A673 (cell line): ENCODE results near the gene ARID3C. TPM values are rescaled to one million over a fixed set of nuclear protein-coding genes. Genes with fewer than 3 reads are reported as not detected.

ENCODE experiments used
- BruUV-seq: library from RNA; stranded (reverse); fragments of 400-500 nt; replicated peaks from 2 replicates; lab custom pipeline; 2021; lab: Mats Ljungman, UMichigan
- CTCF ChIA-PET: fragments of 300-600 bp; sonication (Branson Sonifier 250); formaldehyde crosslinking; loops from one replicate; lab custom pipeline; 2022; ENCODE audit warnings: antibody characterized with exemption; lab: Charles Lee
- POLR2A ChIA-PET: fragments of 300-600 bp; sonication (Branson Sonifier 250); formaldehyde crosslinking; loops from one replicate; lab custom pipeline; 2022; ENCODE audit warnings: antibody characterized with exemption; ENCODE audit not compliant: low non-redundant PET; lab: Charles Lee
- DNase-seq: peaks from one replicate; pipeline ENCODE4 v3.0.0-alpha.2; 2015; ENCODE audit warnings: low spot score
- H3K27ac ChIP-seq: fragments of 200-600 bp; sonication (generic); 2 replicates; pipeline ENCODE4 v1.5.1; 2016; ENCODE audit warnings: mixed run types, low read depth, mild to moderate bottlenecking, mixed read lengths, antibody characterized with exemption, low read length; ENCODE audit not compliant: poor library complexity, severe bottlenecking
- H3K27me3 ChIP-seq: fragments of 200-600 bp; sonication (generic); replicated peaks from 2 replicates; pipeline ENCODE4 v1.6.1; 2017; ENCODE audit warnings: mixed run types, low read depth, mild to moderate bottlenecking, mixed read lengths, antibody characterized with exemption, low read length; ENCODE audit not compliant: insufficient read depth, poor library complexity
- H3K36me3 ChIP-seq: fragments of 200-600 bp; sonication (generic); 2 replicates; pipeline ENCODE4 v1.6.1; 2016; ENCODE audit warnings: mixed run types, mild to moderate bottlenecking, mixed read lengths, antibody characterized with exemption, low read length; ENCODE audit not compliant: insufficient read depth, poor library complexity, severe bottlenecking
- H3K4me1 ChIP-seq: fragments of 200-600 bp; sonication (generic); 2 replicates; pipeline ENCODE4 v1.6.1; 2017; ENCODE audit warnings: mixed run types, mild to moderate bottlenecking, mixed read lengths, antibody characterized with exemption, low read length; ENCODE audit not compliant: insufficient read depth, poor library complexity, severe bottlenecking
- H3K4me3 ChIP-seq: fragments of 200-600 bp; sonication (generic); 2 replicates; pipeline ENCODE4 v1.5.1; 2016; ENCODE audit warnings: low read depth, mixed run types, mild to moderate bottlenecking, mixed read lengths, low read length; ENCODE audit not compliant: poor library complexity, severe bottlenecking
- H3K9me3 ChIP-seq: fragments of 200-600 bp; sonication (generic); 2 replicates; pipeline ENCODE4 v1.6.1; 2016; ENCODE audit warnings: mixed run types, low read depth, mild to moderate bottlenecking, mixed read lengths, antibody characterized with exemption, low read length; ENCODE audit not compliant: poor library complexity, severe bottlenecking
- CTCF ChIP-seq: fragments of 300-800, 200-600 bp; sonication (generic); conservative IDR thresholded peaks from 2 replicates; pipeline ENCODE4 v1.5.1; 2017; ENCODE audit warnings: low read depth, mild to moderate bottlenecking, antibody characterized with exemption, low read length, moderate library complexity, mixed read lengths
- EZH2 ChIP-seq: fragments of 200-600 bp; sonication (generic); IDR thresholded peaks from 2 replicates; pipeline ENCODE4 v1.6.1; 2017; ENCODE audit warnings: borderline replicate concordance, low read depth, mild to moderate bottlenecking, mixed read lengths, antibody characterized with exemption, low read length; ENCODE audit not compliant: poor library complexity, severe bottlenecking
- intact Hi-C: fragments of 100-400 bp; cut with micrococcal nuclease; formaldehyde crosslinking; loops from one replicate; pipeline ENCODE4 v1.10.0; 2022; ENCODE audit not compliant: unreplicated experiment
- total RNA-seq: library from RNA; stranded (reverse); gene quantifications from 2 replicates; pipeline ENCODE4 v1.2.3, GENCODE V29; 2021

Gene ARID3C
- total RNA-seq, 1 experiment from 2014 or later, result not detected

GRCh38 chr9:34663303-34663605, 34.4 kb upstream of the ARID3C start:
- no peaks in the 10 kb centered on the region for H3K27me3 ChIP-seq
- no peak for DNase-seq
- peaks cover 6% of the 10 kb centered on the region for H3K4me1 ChIP-seq
- ChIA-PET POLR2A (no interaction called here), CTCF (no interaction called here)
- intact Hi-C loops, result no loop called here
- H3K9me3 ChIP-seq, result no peaks in the 10 kb centered on the region
- no peak overlapping the region for H3K4me3 ChIP-seq
- TF ChIP-seq CTCF, result no peak
- TF ChIP-seq EZH2, result no peak
- BruUV-seq, result no TSS peak
- no peak overlapping the region for H3K27ac ChIP-seq
- no peaks in the 10 kb centered on the region for H3K36me3 ChIP-seq

GRCh38 chr9:34662526-34663302, 33.8 kb upstream of the ARID3C start, which contains the start of gene CCL27:
CCL27 (minus strand) TSS chr9:34662657; CDS start chr9:34662633, 24 bp downstream.
- peaks cover 6% of the 10 kb centered on the region for H3K4me1 ChIP-seq
- intact Hi-C loops, result no loop called here
- POLR2A ChIA-PET, result no interaction called here
- H3K27me3 ChIP-seq, result no peaks in the 10 kb centered on the region
- BruUV-seq, result no TSS peak
- no peak for DNase-seq
- no peaks in the 10 kb centered on the region for H3K9me3 ChIP-seq
- TF ChIP-seq CTCF, result no peak
- TF ChIP-seq EZH2, result no peak
- CTCF ChIA-PET, result no interaction called here
- no peaks in the 10 kb centered on the region for H3K36me3 ChIP-seq
- no peak within 1 kb of the TSS for H3K4me3 ChIP-seq
- no peak within 1 kb of the TSS for H3K27ac ChIP-seq

- Histone ChIP-seq H3K27ac (no peak overlapping the region), H3K9me3 (no peaks in the 10 kb centered on the region), H3K36me3 (no peaks in the 10 kb centered on the region), H3K27me3 (no peaks in the 10 kb centered on the region), H3K4me3 (no peak overlapping the region), H3K4me1 (peaks cover 8% of the 10 kb centered on the region)
- no TSS peak for BruUV-seq
- intact Hi-C loops, result no loop called here
- TF ChIP-seq EZH2 (no peak), CTCF (no peak)
- CTCF ChIA-PET, result no interaction called here
- POLR2A ChIA-PET, result no interaction called here
- DNase-seq, result no peak
Observed at GRCh38 chr9:34659592-34660253, 30.9 kb upstream of the ARID3C start.
